ENCODE measurements around the gene CHMP1B. TPM values are rescaled to one million over a fixed set of nuclear protein-coding genes. Genes with fewer than 3 reads are reported as not detected.

The CHMP1B gene
- total RNA-seq, 1 experiment from 2014 or later, result 39.7 TPM

- CTCF ChIA-PET, result interaction anchor here (0.6 kb wide), 2 partner anchors 26 to 1236 kb away, joined by 3 to 4 read pairs; no protein-coding TSS in a partner anchor
- POLR2A ChIA-PET, result interaction anchor here (1.0 to 2.2 kb wide), 3 partner anchors 14 to 43 kb away, joined by 3 to 6 read pairs (median 5); no protein-coding TSS in a partner anchor
- TF ChIP-seq CTCF (IDR thresholded peaks at IDR 0.05; ENCODE audit: unreplicated experiment), result no peak
- no peak overlapping the region for H3K27ac Mint-ChIP-seq (ENCODE audit: low read depth, unreplicated experiment)
- no TSS peak for BruUV-seq (replicated peaks)
- no peaks in the 10 kb centered on the region for H3K9me3 Mint-ChIP-seq (ENCODE audit: unreplicated experiment)
- peaks cover 15% of the 10 kb centered on the region for H3K4me1 Mint-ChIP-seq (ENCODE audit: insufficient read depth, unreplicated experiment)
- DNase-seq (ENCODE audit: unreplicated experiment), result no peak
- intact Hi-C loops (cut with micrococcal nuclease), result no loop called here
- no peak overlapping the region for H3K4me3 Mint-ChIP-seq (ENCODE audit: unreplicated experiment)
- peaks cover 38% of the 10 kb centered on the region for H3K27me3 Mint-ChIP-seq (ENCODE audit: insufficient read depth, unreplicated experiment)
- no peaks in the 10 kb centered on the region for H3K36me3 Mint-ChIP-seq (ENCODE audit: insufficient read depth, unreplicated experiment)
Measured at GRCh38 chr18:11807233-11807632, 44.0 kb upstream of the CHMP1B start.

GRCh38 chr18:11808001-11808855 lies 43.0 kb upstream of the CHMP1B start:
- intact Hi-C loops (cut with micrococcal nuclease), result no loop called here
- H3K36me3 Mint-ChIP-seq (ENCODE audit: insufficient read depth, unreplicated experiment), result no peaks in the 10 kb centered on the region
- ChIA-PET CTCF (interaction anchor here (0.7 kb wide), 1 partner anchor 76 kb away, joined by 3 read pairs; no protein-coding TSS in a partner anchor), POLR2A (interaction anchor here (2.2 kb wide), 1 partner anchor 42 kb away, joined by 6 read pairs; no protein-coding TSS in a partner anchor)
- peak; percentile 36 for DNase-seq (ENCODE audit: unreplicated experiment)
- peaks cover 28% of the 10 kb centered on the region for H3K27me3 Mint-ChIP-seq (ENCODE audit: insufficient read depth, unreplicated experiment)
- peaks cover 15% of the 10 kb centered on the region for H3K4me1 Mint-ChIP-seq (ENCODE audit: insufficient read depth, unreplicated experiment)
- H3K9me3 Mint-ChIP-seq (ENCODE audit: unreplicated experiment), result no peaks in the 10 kb centered on the region
- no TSS peak for BruUV-seq (replicated peaks)
- H3K4me3 Mint-ChIP-seq (ENCODE audit: unreplicated experiment), result no peak overlapping the region
- H3K27ac Mint-ChIP-seq (ENCODE audit: low read depth, unreplicated experiment), result no peak overlapping the region
- TF ChIP-seq CTCF (IDR thresholded peaks at IDR 0.05; ENCODE audit: unreplicated experiment), result no peak

GRCh38 chr18:11809895-11810294 lies 41.3 kb upstream of the CHMP1B start:
- no peak overlapping the region for H3K4me3 Mint-ChIP-seq (ENCODE audit: unreplicated experiment)
- DNase-seq (ENCODE audit: unreplicated experiment), result no peak
- no peaks in the 10 kb centered on the region for H3K36me3 Mint-ChIP-seq (ENCODE audit: insufficient read depth, unreplicated experiment)
- intact Hi-C loops (cut with micrococcal nuclease), result no loop called here
- ChIA-PET POLR2A (no interaction called here), CTCF (no interaction called here)
- no peak overlapping the region for H3K27ac Mint-ChIP-seq (ENCODE audit: low read depth, unreplicated experiment)
- H3K4me1 Mint-ChIP-seq (ENCODE audit: insufficient read depth, unreplicated experiment), result peaks cover 15% of the 10 kb centered on the region
- no peak for TF ChIP-seq CTCF (IDR thresholded peaks at IDR 0.05; ENCODE audit: unreplicated experiment)
- no peaks in the 10 kb centered on the region for H3K9me3 Mint-ChIP-seq (ENCODE audit: unreplicated experiment)
- H3K27me3 Mint-ChIP-seq (ENCODE audit: insufficient read depth, unreplicated experiment), result peaks cover 15% of the 10 kb centered on the region
- BruUV-seq (replicated peaks), result no TSS peak

- POLR2A ChIA-PET, result interaction anchor here (0.6 to 0.8 kb wide), 2 partner anchors 59 to 1731 kb away, joined by 3 read pairs; no protein-coding TSS in a partner anchor
- CTCF ChIA-PET, result no interaction called here
- Mint-ChIP-seq H3K4me1 (ENCODE audit: insufficient read depth, unreplicated experiment) (peaks cover 15% of the 10 kb centered on the region), H3K4me3 (ENCODE audit: unreplicated experiment) (no peak overlapping the region), H3K36me3 (ENCODE audit: insufficient read depth, unreplicated experiment) (no peaks in the 10 kb centered on the region), H3K9me3 (ENCODE audit: unreplicated experiment) (no peaks in the 10 kb centered on the region), H3K27me3 (ENCODE audit: insufficient read depth, unreplicated experiment) (peaks cover 10% of the 10 kb centered on the region), H3K27ac (ENCODE audit: low read depth, unreplicated experiment) (no peak overlapping the region)
- no peak for DNase-seq (ENCODE audit: unreplicated experiment)
- BruUV-seq (replicated peaks), result no TSS peak
- no peak for TF ChIP-seq CTCF (IDR thresholded peaks at IDR 0.05; ENCODE audit: unreplicated experiment)
- intact Hi-C loops (cut with micrococcal nuclease), result no loop called here
Measured at GRCh38 chr18:11810379-11810778, 40.8 kb upstream of the CHMP1B start.

Measured in MCF 10A (cell line).